ENCODE results near the gene PAK1.

The PAK1 gene

DNA sequence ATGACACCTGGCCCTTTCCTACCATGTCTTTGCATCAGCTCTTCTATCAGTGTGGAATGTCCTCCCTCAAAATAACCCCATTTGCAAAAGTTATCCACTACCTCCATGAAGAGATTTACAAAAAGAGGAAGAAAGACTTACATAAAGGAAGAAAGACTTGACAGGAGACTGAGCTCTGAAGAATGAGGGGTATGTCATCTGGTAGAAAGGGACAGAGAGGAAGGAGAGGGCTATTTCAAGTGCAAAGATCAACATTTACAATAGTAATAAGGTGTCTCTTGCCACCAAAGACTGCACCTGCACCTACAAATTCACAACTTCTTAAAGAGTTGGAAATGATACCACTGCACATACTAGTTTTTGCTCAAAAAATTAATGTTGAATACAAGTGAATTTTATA, 18.2 kb downstream of the PAK1 start:
- no peak overlapping the region for H3K23ac ChIP-seq (ENCODE audit: low read length in 2 of 2)

DNA sequence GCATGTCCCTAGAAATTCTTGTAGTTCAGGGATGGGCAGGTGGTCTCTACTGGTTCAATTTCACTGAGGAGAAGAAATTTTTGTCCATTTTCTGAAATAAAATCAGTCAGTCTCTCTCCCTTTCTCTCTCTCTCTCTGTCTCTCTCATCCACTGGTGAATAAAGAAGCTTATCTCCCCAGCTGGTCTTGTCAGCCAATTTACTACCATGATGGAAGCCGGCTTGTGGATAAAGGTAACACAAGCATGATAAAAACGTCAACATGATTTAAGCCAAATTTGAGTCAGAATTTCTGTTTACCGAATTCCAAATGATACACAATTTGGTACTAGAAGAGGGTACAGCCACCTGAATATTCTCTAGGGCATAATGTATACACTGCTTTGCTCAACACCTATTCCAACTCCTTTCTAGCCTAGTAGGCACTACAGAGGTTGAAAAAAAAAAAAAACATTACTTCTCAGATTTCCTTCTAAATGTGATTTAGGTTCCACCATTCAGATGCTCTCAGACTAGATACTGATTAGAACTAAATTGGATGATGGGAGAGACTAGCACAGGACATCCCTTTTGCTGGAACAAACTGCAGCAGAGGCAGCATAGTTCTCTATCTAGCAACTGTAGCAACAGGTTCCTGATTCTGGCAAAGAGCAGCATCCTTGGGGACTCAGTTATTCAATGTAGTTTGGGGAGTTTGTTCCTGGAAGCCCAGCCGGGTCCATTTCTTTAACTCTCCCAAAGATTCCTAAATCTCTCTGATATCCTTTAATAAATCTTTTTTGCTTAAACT, 18.8 kb downstream of the PAK1 start:
- no peak overlapping the region for H3K4me3 ChIP-seq (ENCODE audit: insufficient read depth in 1 of 2, low read depth in 1 of 2, low read length in 2 of 2)
- H4K8ac ChIP-seq (ENCODE audit: low read length): no peak overlapping the region
- no peaks in the 10 kb centered on the region for H3K9me3 ChIP-seq (ENCODE audit: control insufficient read depth, low read length)
- H3K79me1 ChIP-seq (replicated peaks; ENCODE audit: low read length, poor library complexity, severe bottlenecking): peaks cover 6% of the 10 kb centered on the region
- no peak overlapping the region for H2BK12ac ChIP-seq (ENCODE audit: low read length in 2 of 2)
- H3K4ac ChIP-seq (ENCODE audit: low read depth in 1 of 2, low read length in 2 of 2): no peak overlapping the region
- no peaks in the 10 kb centered on the region for H3K27me3 ChIP-seq (ENCODE audit: control insufficient read depth in 1 of 2, insufficient read depth in 1 of 2, low read length in 2 of 2)
- H3K4me2 ChIP-seq (ENCODE audit: low read length, poor library complexity, severe bottlenecking): no peak overlapping the region
- no peak overlapping the region for H3K14ac ChIP-seq (ENCODE audit: low read length in 2 of 2)
- WGBS: 75% methylated on average over 4 of the region's 4 CpGs
- H4K91ac ChIP-seq (ENCODE audit: low read length): no peak overlapping the region
- no peak overlapping the region for H3K9ac ChIP-seq (ENCODE audit: low read length)
- H3K27ac ChIP-seq (ENCODE audit: low read length, poor library complexity, severe bottlenecking): no peak overlapping the region
- no peaks in the 10 kb centered on the region for H3K36me3 ChIP-seq (ENCODE audit: control insufficient read depth in 1 of 2, insufficient read depth in 2 of 2, low read depth in 1 of 2, low read length in 2 of 2)
- H2AK5ac ChIP-seq (ENCODE audit: low read length, severe bottlenecking): no peak overlapping the region
- no peak overlapping the region for H2BK120ac ChIP-seq (ENCODE audit: low read depth, low read length)
- H2AFZ ChIP-seq (ENCODE audit: low read depth, low read length): no peak overlapping the region
- H3K18ac ChIP-seq (ENCODE audit: low read depth in 1 of 2, low read length in 2 of 2): no peak overlapping the region
- no peak overlapping the region for H2BK5ac ChIP-seq (ENCODE audit: low read depth, low read length, poor library complexity, severe bottlenecking)
- DNase-seq: no peak
- H2BK15ac ChIP-seq (ENCODE audit: low read depth, poor library complexity, severe bottlenecking): no peak overlapping the region
- H3K4me1 ChIP-seq (ENCODE audit: control insufficient read depth, insufficient read depth, low read depth, low read length): peaks cover 2% of the 10 kb centered on the region
- H3K23ac ChIP-seq (ENCODE audit: low read length in 2 of 2): no peak overlapping the region

More for the DNA sequence above, 18.2 kb downstream of the PAK1 start:
- Histone ChIP-seq H3K27ac (ENCODE audit: low read length, poor library complexity, severe bottlenecking) (no peak overlapping the region), H3K4me1 (ENCODE audit: control insufficient read depth, insufficient read depth, low read depth, low read length) (peaks cover 2% of the 10 kb centered on the region), H4K8ac (ENCODE audit: low read length) (no peak overlapping the region), H3K4me2 (ENCODE audit: low read length, poor library complexity, severe bottlenecking) (no peak overlapping the region), H2BK5ac (ENCODE audit: low read depth, low read length, poor library complexity, severe bottlenecking) (no peak overlapping the region), H2BK120ac (ENCODE audit: low read depth, low read length) (no peak overlapping the region), H2AK5ac (ENCODE audit: low read length, severe bottlenecking) (no peak overlapping the region), H3K27me3 (ENCODE audit: control insufficient read depth in 1 of 2, insufficient read depth in 1 of 2, low read length in 2 of 2) (no peaks in the 10 kb centered on the region), H3K4ac (ENCODE audit: low read depth in 1 of 2, low read length in 2 of 2) (no peak overlapping the region), H2BK12ac (ENCODE audit: low read length in 2 of 2) (no peak overlapping the region), H3K79me1 (replicated peaks; ENCODE audit: low read length, poor library complexity, severe bottlenecking) (peaks cover 4% of the 10 kb centered on the region), H2BK15ac (ENCODE audit: low read depth, poor library complexity, severe bottlenecking) (no peak overlapping the region), H3K4me3 (ENCODE audit: insufficient read depth in 1 of 2, low read depth in 1 of 2, low read length in 2 of 2) (no peak overlapping the region), H3K36me3 (ENCODE audit: control insufficient read depth in 1 of 2, insufficient read depth in 2 of 2, low read depth in 1 of 2, low read length in 2 of 2) (no peaks in the 10 kb centered on the region), H3K14ac (ENCODE audit: low read length in 2 of 2) (no peak overlapping the region), H4K91ac (ENCODE audit: low read length) (no peak overlapping the region), H3K9me3 (ENCODE audit: control insufficient read depth, low read length) (no peaks in the 10 kb centered on the region), H3K9ac (ENCODE audit: low read length) (no peak overlapping the region), H3K18ac (ENCODE audit: low read depth in 1 of 2, low read length in 2 of 2) (no peak overlapping the region), H2AFZ (ENCODE audit: low read depth, low read length) (no peak overlapping the region)
- DNase-seq: no peak

DNA sequence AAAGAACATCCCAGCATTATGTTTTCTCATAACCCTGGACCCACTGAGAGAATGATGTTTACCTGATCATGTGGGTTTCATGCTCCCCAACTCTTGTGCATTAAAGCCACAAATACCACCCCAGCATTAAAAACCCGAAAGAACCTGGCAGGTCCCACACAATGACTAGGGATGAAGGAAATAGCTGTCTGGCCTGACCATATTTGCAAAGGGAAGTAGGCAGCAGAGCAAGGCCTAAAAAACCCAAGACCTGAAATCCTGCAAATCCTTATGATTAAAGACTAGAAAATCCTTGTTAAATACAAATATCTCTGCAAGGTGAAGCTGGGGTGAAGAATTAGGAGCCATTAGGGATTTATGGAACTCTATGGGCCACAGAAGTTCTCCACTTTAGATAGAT, 23.7 kb downstream of the PAK1 start:
- no peaks in the 10 kb centered on the region for H3K9me3 ChIP-seq (ENCODE audit: control insufficient read depth, low read length)
- H3K27me3 ChIP-seq (ENCODE audit: control insufficient read depth in 1 of 2, insufficient read depth in 1 of 2, low read length in 2 of 2): no peaks in the 10 kb centered on the region
- H2BK120ac ChIP-seq (ENCODE audit: low read depth, low read length): no peak overlapping the region
- H3K79me1 ChIP-seq (replicated peaks; ENCODE audit: low read length, poor library complexity, severe bottlenecking): peaks cover 5% of the 10 kb centered on the region
- H3K14ac ChIP-seq (ENCODE audit: low read length in 2 of 2): no peak overlapping the region
- no peak overlapping the region for H3K9ac ChIP-seq (ENCODE audit: low read length)
- no peak overlapping the region for H4K8ac ChIP-seq (ENCODE audit: low read length)
- H2AK5ac ChIP-seq (ENCODE audit: low read length, severe bottlenecking): no peak overlapping the region
- 80% methylated on average over 1 of the region's 1 CpG for WGBS
- no peaks in the 10 kb centered on the region for H3K36me3 ChIP-seq (ENCODE audit: control insufficient read depth in 1 of 2, insufficient read depth in 2 of 2, low read depth in 1 of 2, low read length in 2 of 2)
- no peak overlapping the region for H3K4me2 ChIP-seq (ENCODE audit: low read length, poor library complexity, severe bottlenecking)
- DNase-seq: no peak
- no peak overlapping the region for H2BK5ac ChIP-seq (ENCODE audit: low read depth, low read length, poor library complexity, severe bottlenecking)
- H3K23ac ChIP-seq (ENCODE audit: low read length in 2 of 2): no peak overlapping the region
- no peak overlapping the region for H4K91ac ChIP-seq (ENCODE audit: low read length)
- H3K4ac ChIP-seq (ENCODE audit: low read depth in 1 of 2, low read length in 2 of 2): no peak overlapping the region
- H3K4me1 ChIP-seq (ENCODE audit: control insufficient read depth, insufficient read depth, low read depth, low read length): no peaks in the 10 kb centered on the region
- H3K4me3 ChIP-seq (ENCODE audit: insufficient read depth in 1 of 2, low read depth in 1 of 2, low read length in 2 of 2): no peak overlapping the region
- H3K18ac ChIP-seq (ENCODE audit: low read depth in 1 of 2, low read length in 2 of 2): no peak overlapping the region
- H2AFZ ChIP-seq (ENCODE audit: low read depth, low read length): no peak overlapping the region
- H3K27ac ChIP-seq (ENCODE audit: low read length, poor library complexity, severe bottlenecking): no peak overlapping the region
- no peak overlapping the region for H2BK15ac ChIP-seq (ENCODE audit: low read depth, poor library complexity, severe bottlenecking)
- no peak overlapping the region for H2BK12ac ChIP-seq (ENCODE audit: low read length in 2 of 2)

DNA sequence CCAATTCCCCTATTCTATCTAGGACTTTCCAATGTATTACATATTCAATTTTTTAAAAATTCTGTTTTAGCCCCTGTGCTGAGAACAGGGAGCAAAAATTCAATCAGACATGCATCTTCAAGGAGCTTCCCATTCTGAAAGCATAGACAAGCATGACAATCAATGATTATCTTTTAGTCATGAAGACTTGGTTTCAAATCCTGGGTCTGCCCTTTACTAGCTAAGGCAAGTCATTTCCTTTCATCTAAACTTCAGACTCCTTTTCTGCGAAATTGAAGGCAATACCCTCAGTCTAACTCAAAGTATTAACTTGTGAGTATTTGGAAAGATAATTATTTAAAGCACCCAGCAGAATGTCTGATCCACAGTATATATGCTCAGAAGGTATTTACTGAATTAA, 24.1 kb downstream of the PAK1 start:
- H4K91ac ChIP-seq (ENCODE audit: low read length): no peak overlapping the region
- H2BK15ac ChIP-seq (ENCODE audit: low read depth, poor library complexity, severe bottlenecking): no peak overlapping the region
- peaks cover 5% of the 10 kb centered on the region for H3K79me1 ChIP-seq (replicated peaks; ENCODE audit: low read length, poor library complexity, severe bottlenecking)
- no peak overlapping the region for H2BK120ac ChIP-seq (ENCODE audit: low read depth, low read length)
- no peak overlapping the region for H3K23ac ChIP-seq (ENCODE audit: low read length in 2 of 2)
- H2BK5ac ChIP-seq (ENCODE audit: low read depth, low read length, poor library complexity, severe bottlenecking): no peak overlapping the region
- H3K18ac ChIP-seq (ENCODE audit: low read depth in 1 of 2, low read length in 2 of 2): no peak overlapping the region
- no peak overlapping the region for H3K9ac ChIP-seq (ENCODE audit: low read length)
- no peaks in the 10 kb centered on the region for H3K9me3 ChIP-seq (ENCODE audit: control insufficient read depth, low read length)
- no peak overlapping the region for H4K8ac ChIP-seq (ENCODE audit: low read length)
- no peak overlapping the region for H3K4ac ChIP-seq (ENCODE audit: low read depth in 1 of 2, low read length in 2 of 2)
- no peak overlapping the region for H2BK12ac ChIP-seq (ENCODE audit: low read length in 2 of 2)
- no peak for DNase-seq
- WGBS: no CpG with 5 or more reads among the region's 1 CpG
- no peak overlapping the region for H2AFZ ChIP-seq (ENCODE audit: low read depth, low read length)
- no peaks in the 10 kb centered on the region for H3K4me1 ChIP-seq (ENCODE audit: control insufficient read depth, insufficient read depth, low read depth, low read length)
- H3K27ac ChIP-seq (ENCODE audit: low read length, poor library complexity, severe bottlenecking): no peak overlapping the region
- H3K4me3 ChIP-seq (ENCODE audit: insufficient read depth in 1 of 2, low read depth in 1 of 2, low read length in 2 of 2): no peak overlapping the region
- no peak overlapping the region for H3K4me2 ChIP-seq (ENCODE audit: low read length, poor library complexity, severe bottlenecking)
- no peaks in the 10 kb centered on the region for H3K36me3 ChIP-seq (ENCODE audit: control insufficient read depth in 1 of 2, insufficient read depth in 2 of 2, low read depth in 1 of 2, low read length in 2 of 2)
- H3K14ac ChIP-seq (ENCODE audit: low read length in 2 of 2): no peak overlapping the region
- H2AK5ac ChIP-seq (ENCODE audit: low read length, severe bottlenecking): no peak overlapping the region
- H3K27me3 ChIP-seq (ENCODE audit: control insufficient read depth in 1 of 2, insufficient read depth in 1 of 2, low read length in 2 of 2): no peaks in the 10 kb centered on the region
